K562 (cell line): Measurements from ENCODE around the gene SLC23A2. TPM values are rescaled to one million over a fixed set of nuclear protein-coding genes. Genes with fewer than 3 reads are reported as not detected.

ENCODE experiments used
- ATAC-seq: fragments of 200-7000 bp; cut with Tn5 transposase; 3 replicates; pipeline ENCODE4 v1.9.1; 2020; ENCODE audit warnings: moderate library complexity
- BruUV-seq: library from RNA; stranded (reverse); fragments of 400-500 nt; replicated peaks from 2 replicates; lab custom pipeline; 2021; lab: Mats Ljungman, UMichigan
- CTCF ChIA-PET: fragments of 300-600 bp; formaldehyde crosslinking; extraction: SDS; loops from one replicate; lab custom pipeline; 2021; ENCODE audit warnings: low intra/inter-chr PET ratio; lab: Yijun Ruan, JAX
- POLR2A ChIA-PET: fragments of 300-600, 350-650 bp; sonication (Branson Sonifier 250); formaldehyde crosslinking; extraction: SDS; loops from one replicate; lab custom pipeline; 2021; ENCODE audit warnings: antibody characterized with exemption, inconsistent platforms; lab: Yijun Ruan, JAX
- DNase-seq, 4 experiments: peaks; one replicate each; pipeline versions ENCODE4 v3.0.0 to v3.0.0-alpha.2; 2011 to 2018; ENCODE audit warnings: low spot score in 3 of 4, mixed read lengths in 3 of 4; ENCODE audit errors: extremely low read depth in 1 of 4
- FAIRE-seq: peaks from 2 replicates; lab custom pipeline; 2011; peaks lifted over from hg19 to GRCh38; lab: Jason Lieb, UNC
- H2AFZ ChIP-seq: 2 replicates; pipeline ENCODE4 v1.6.0; 2011; ENCODE audit warnings: low read depth, low read length, control low read depth, inconsistent platforms
- H3K27ac ChIP-seq: fragments of 200-600 bp; 3 replicates; pipeline ENCODE4 v1.8.0; 2011; ENCODE audit warnings: low read depth, mild to moderate bottlenecking, control low read depth, inconsistent platforms, low read length, moderate library complexity, mixed read lengths; ENCODE audit errors: extremely low read depth
- H3K27me3 ChIP-seq, 2 experiments: fragments of 300-600 bp in 1 of 2; 2 replicates in 1 of 2; 3 replicates in 1 of 2; pipeline versions ENCODE4 v1.6.0 to v1.8.0; 2011; ENCODE audit warnings: inconsistent platforms in 2 of 2, low read length in 2 of 2, mild to moderate bottlenecking in 1 of 2, mixed read lengths in 1 of 2, moderate library complexity in 1 of 2; ENCODE audit not compliant: control insufficient read depth in 2 of 2, insufficient read depth in 2 of 2
- H3K36me3 ChIP-seq: fragments of 300-600 bp; 3 replicates; pipeline ENCODE4 v1.8.0; 2011; ENCODE audit warnings: mild to moderate bottlenecking, low read length, inconsistent platforms; ENCODE audit not compliant: control insufficient read depth, insufficient read depth
- H3K4me1 ChIP-seq, 2 experiments: fragments of 200-600 bp in 1 of 2; replicated peaks in 1 of 2; 2 replicates in 1 of 2; 3 replicates in 1 of 2; pipeline versions ENCODE4 v1.5.1 to v1.8.0; 2011; ENCODE audit warnings: inconsistent platforms in 2 of 2, low read length in 2 of 2, mild to moderate bottlenecking in 1 of 2, mixed read lengths in 1 of 2, moderate library complexity in 1 of 2; ENCODE audit not compliant: control insufficient read depth in 2 of 2, insufficient read depth in 2 of 2
- H3K4me2 ChIP-seq: 2 replicates; pipeline ENCODE4 v1.6.1; 2011; ENCODE audit warnings: low read length, control low read depth, inconsistent platforms, mixed read lengths; ENCODE audit not compliant: insufficient read depth
- H3K4me3 ChIP-seq: fragments of 200-600 bp; sonication (generic), shearing (Covaris generic); 2 replicates; pipeline ENCODE4 v1.5.1; 2016; ENCODE audit warnings: control low read depth, inconsistent platforms
- H3K79me2 ChIP-seq: fragments of 200-600 bp; 3 replicates; pipeline ENCODE4 v1.8.0; 2011; ENCODE audit warnings: low read length, inconsistent platforms; ENCODE audit not compliant: control insufficient read depth, insufficient read depth
- H3K9ac ChIP-seq, 2 experiments: 2 replicates each; pipeline versions ENCODE4 v1.6.0 to v1.6.1; 2011; ENCODE audit warnings: low read depth in 2 of 2, low read length in 2 of 2, control low read depth in 1 of 2, inconsistent platforms in 1 of 2, mild to moderate bottlenecking in 1 of 2, mixed read lengths in 1 of 2; ENCODE audit not compliant: insufficient read depth in 1 of 2
- H3K9me1 ChIP-seq: one replicate; pipeline ENCODE4 v1.6.0; 2011; ENCODE audit warnings: inconsistent platforms, mild to moderate bottlenecking, low read length, moderate library complexity; ENCODE audit not compliant: control insufficient read depth, insufficient read depth
- H3K9me3 ChIP-seq: replicated peaks from 2 replicates; pipeline ENCODE4 v1.5.1; 2011; ENCODE audit warnings: low read depth, low read length, inconsistent platforms; ENCODE audit not compliant: control insufficient read depth, insufficient read depth
- H4K20me1 ChIP-seq: replicated peaks from 2 replicates; pipeline ENCODE4 v1.6.1; 2011; ENCODE audit warnings: low read length, inconsistent platforms, mixed read lengths; ENCODE audit not compliant: control insufficient read depth, insufficient read depth
- CAMTA2 ChIP-seq: fragments of 250-450 bp; sonication (Bioruptor Pico); conservative IDR thresholded peaks from 2 replicates; pipeline ENCODE4 v1.5.1; 2022
- CBX8 ChIP-seq: fragments of 200-600 bp; sonication (generic); IDR thresholded peaks from 2 replicates; pipeline ENCODE4 v1.6.1; 2012; ENCODE audit warnings: borderline replicate concordance, mixed run types, low read depth, mild to moderate bottlenecking, moderate library complexity, mixed read lengths, low read length, control low read depth, inconsistent platforms; ENCODE audit not compliant: poor library complexity, severe bottlenecking; ENCODE audit errors: extremely low read depth
- FOXP1 ChIP-seq: sonication (generic); formaldehyde crosslinking; IDR thresholded peaks from 2 replicates; pipeline ENCODE4 v1.8.0; 2022; ENCODE audit warnings: mild to moderate bottlenecking, missing genetic modification reagents
- MEF2D ChIP-seq: conservative IDR thresholded peaks from 2 replicates; pipeline ENCODE4 v1.6.1; 2016; ENCODE audit warnings: low read depth, missing genetic modification characterization, missing compliant biosample characterization
- MTA2 ChIP-seq: fragments of 450-650 bp; IDR thresholded peaks from 2 replicates; pipeline ENCODE4 v1.6.1; 2016; ENCODE audit warnings: low read depth
- SNRNP70 ChIP-seq: fragments of 200-400 bp; formaldehyde crosslinking; optimal IDR thresholded peaks from 2 replicates; pipeline ENCODE3; 2017; ENCODE audit warnings: low read depth, low read length
- TAF7 ChIP-seq: fragments of 450-650 bp; IDR thresholded peaks from 2 replicates; pipeline ENCODE4 v1.6.1; 2016; ENCODE audit warnings: missing genetic modification characterization, missing compliant biosample characterization
- ZBTB17 ChIP-seq: fragments of 450-650 bp; formaldehyde crosslinking; IDR thresholded peaks from 2 replicates; pipeline ENCODE4 v1.4.0; 2020; ENCODE audit warnings: mild to moderate bottlenecking
- ZFP36 ChIP-seq: fragments of 150-350 bp; IDR thresholded peaks from 2 replicates; pipeline ENCODE4 v1.6.1; 2018; ENCODE audit warnings: low read length, low read depth; ENCODE audit not compliant: partially characterized antibody
- ZNF212 ChIP-seq: fragments of 450-650 bp; formaldehyde crosslinking; IDR thresholded peaks from 2 replicates; pipeline ENCODE4 v1.4.0; 2020; ENCODE audit warnings: mild to moderate bottlenecking
- ZNF217 ChIP-seq: sonication (generic); formaldehyde crosslinking; IDR thresholded peaks from 2 replicates; pipeline ENCODE4 v1.8.0; 2022; ENCODE audit warnings: mild to moderate bottlenecking, missing genetic modification reagents
- WGBS: fragments of 100-300 bp; shearing (Covaris generic); methylation state at CpG from one replicate; pipeline ENCODE4 v1.1.6; 2016; ENCODE audit warnings: low coverage, mixed read lengths; ENCODE audit not compliant: insufficient coverage; ENCODE audit errors: missing lambda C conversion rate; 5-methylcytosine and 5-hydroxymethylcytosine counted together
- in situ Hi-C: fragments of 300-500 bp; cut with MboI; formaldehyde crosslinking; loops from 4 replicates; pipeline ENCODE4 v1.15.0; 2018; ENCODE audit warnings: inconsistent platforms, mixed read lengths
- intact Hi-C: fragments of 100-400 bp; cut with micrococcal nuclease; formaldehyde crosslinking; loops from 2 replicates; pipeline ENCODE4 v1.14.2; 2022
- polyA plus RNA-seq, 8 experiments: library from polyadenylated mRNA; depleted of rRNA in 4 of 8; stranded (reverse) in 5 of 8; unstranded in 3 of 8; fragments of >200 nt; fragmentation: Nextera tagmentation in 2 of 8; fragmentation: Illumina TruSeq in 1 of 8; extraction: Ambion mirVana in 2 of 8; extraction: Trizol in 1 of 8; gene quantifications; 2 replicates each; pipeline versions ENCODE4 v1.2.1 to v1.2.3, GENCODE V29; 2011 to 2014; ENCODE audit warnings: inconsistent platforms in 1 of 8, missing spikeins in 1 of 8
- total RNA-seq, 7 experiments: library from RNA; depleted of rRNA in 6 of 7; stranded (reverse); fragments of >200 nt in 6 of 7; fragmentation: Illumina TruSeq in 2 of 7; extraction: Trizol in 2 of 7; gene quantifications; 2 replicates each; pipeline versions ENCODE4 v1.2.1 to v1.2.3, GENCODE V29; 2011 to 2021; ENCODE audit warnings: low replicate concordance in 1 of 7
- TF ChIP-seq, protein P1 (sequence below): sonication (generic); formaldehyde crosslinking; IDR thresholded peaks from 2 replicates; pipeline ENCODE4 v1.8.0; 2022; ENCODE audit warnings: mild to moderate bottlenecking, low read depth, missing genetic modification reagents
- TF ChIP-seq, protein P2 (sequence below): fragments of 250-450 bp; sonication (Bioruptor Pico); IDR thresholded peaks from 2 replicates; pipeline ENCODE4 v1.5.1; 2021; ENCODE audit warnings: mild to moderate bottlenecking

Gene SLC23A2
- total and polyA plus RNA-seq, 9 of the 15 experiments (the other 6 are each of a cell fraction or from before 2014, with no cell fraction given): 0.39 to 6.7 (median 3.2) TPM

DNA sequence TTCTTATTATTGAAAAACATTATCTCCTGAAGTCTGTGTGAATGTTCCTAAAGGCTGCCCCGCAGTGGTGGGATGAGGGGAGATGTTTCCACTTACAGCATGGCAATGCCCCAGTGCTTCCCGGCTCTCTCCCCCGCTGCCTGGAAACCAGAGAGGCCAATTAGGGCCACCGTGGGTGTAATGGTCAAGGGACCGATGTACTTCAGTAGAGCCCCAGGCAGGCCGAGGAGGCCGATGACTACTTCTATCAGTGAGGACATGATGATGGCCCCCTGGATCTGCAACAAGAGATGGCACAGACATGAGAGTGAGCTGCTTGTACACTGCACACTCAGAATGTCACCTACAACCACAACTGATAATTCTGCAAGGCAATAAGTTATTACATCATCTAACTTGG is 117.8 kb downstream of the SLC23A2 start:
- ChIA-PET CTCF (no interaction called here), POLR2A (no interaction called here)
- DNase-seq: no peak
- no peak for ATAC-seq
- H3K4me1 ChIP-seq: no peaks in the 10 kb centered on the region
- in situ Hi-C loops (no loop called here), intact Hi-C loops (no loop called here)
- TF ChIP-seq SNRNP70: no peak
- TF ChIP-seq MEF2D (tag): no peak
- TF ChIP-seq FOXP1 (CRISPR knock-in tag): no peak
- no peaks in the 10 kb centered on the region for H3K9me3 ChIP-seq
- 0 out of 2 replicates have a peak, but pooled peaks cover under 1% of the 10 kb centered on the region for H4K20me1 ChIP-seq
- H3K4me3 ChIP-seq: no peak overlapping the region
- no peak overlapping the region for H3K4me2 ChIP-seq
- BruUV-seq: no TSS peak
- 72% methylated on average over 6 of the region's 7 CpGs for WGBS
- no peaks in the 10 kb centered on the region for H3K79me2 ChIP-seq
- H3K9ac ChIP-seq: no peak overlapping the region
- no peaks in the 10 kb centered on the region for H3K27me3 ChIP-seq
- 0 out of 3 replicates have a peak, but pooled peaks cover 2% of the 10 kb centered on the region for H3K36me3 ChIP-seq
- H2AFZ ChIP-seq: no peak overlapping the region
- no peak for FAIRE-seq
- H3K9me1 ChIP-seq: no peaks in the 10 kb centered on the region
- H3K27ac ChIP-seq: no peak overlapping the region

DNA sequence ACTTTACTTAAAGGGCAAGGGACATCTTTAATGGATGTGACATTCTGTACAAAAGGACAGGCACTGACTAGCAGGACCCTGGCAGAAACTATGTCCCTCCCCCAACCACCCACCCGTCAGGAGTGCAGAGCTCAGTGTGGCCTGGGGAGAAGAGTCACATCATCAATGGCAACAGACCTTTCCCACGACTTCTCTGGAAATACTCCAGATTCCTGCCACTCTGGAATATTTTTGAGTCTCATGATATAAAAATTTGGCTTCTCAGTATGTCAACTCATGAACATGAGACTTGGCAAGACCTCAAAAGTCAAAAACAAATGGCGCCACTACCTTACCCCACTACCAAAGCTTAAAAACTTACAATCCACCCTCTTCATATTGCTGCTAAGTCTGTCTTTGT is 118.3 kb downstream of the SLC23A2 start:
- intact Hi-C loops (no loop called here), in situ Hi-C loops (no loop called here)
- Histone ChIP-seq H3K4me2 (no peak overlapping the region), H2AFZ (no peak overlapping the region), H3K9me3 (no peaks in the 10 kb centered on the region), H3K36me3 (0 out of 3 replicates have a peak, but pooled peaks cover 2% of the 10 kb centered on the region), H3K9me1 (no peaks in the 10 kb centered on the region), H4K20me1 (no peaks in the 10 kb centered on the region), H3K4me1 (no peaks in the 10 kb centered on the region), H3K27ac (no peak overlapping the region), H3K27me3 (no peaks in the 10 kb centered on the region), H3K4me3 (no peak overlapping the region), H3K79me2 (no peaks in the 10 kb centered on the region), H3K9ac (no peak overlapping the region)
- ChIA-PET CTCF (no interaction called here), POLR2A (no interaction called here)
- FAIRE-seq: no peak
- ATAC-seq: no peak
- BruUV-seq: no TSS peak
- TF ChIP-seq TAF7 (tag): no peak
- TF ChIP-seq ZFP36: no peak
- TF ChIP-seq, protein P1, sequence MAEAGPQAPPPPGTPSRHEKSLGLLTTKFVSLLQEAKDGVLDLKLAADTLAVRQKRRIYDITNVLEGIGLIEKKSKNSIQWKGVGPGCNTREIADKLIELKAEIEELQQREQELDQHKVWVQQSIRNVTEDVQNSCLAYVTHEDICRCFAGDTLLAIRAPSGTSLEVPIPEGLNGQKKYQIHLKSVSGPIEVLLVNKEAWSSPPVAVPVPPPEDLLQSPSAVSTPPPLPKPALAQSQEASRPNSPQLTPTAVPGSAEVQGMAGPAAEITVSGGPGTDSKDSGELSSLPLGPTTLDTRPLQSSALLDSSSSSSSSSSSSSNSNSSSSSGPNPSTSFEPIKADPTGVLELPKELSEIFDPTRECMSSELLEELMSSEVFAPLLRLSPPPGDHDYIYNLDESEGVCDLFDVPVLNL: no peak
- TF ChIP-seq, protein P2, sequence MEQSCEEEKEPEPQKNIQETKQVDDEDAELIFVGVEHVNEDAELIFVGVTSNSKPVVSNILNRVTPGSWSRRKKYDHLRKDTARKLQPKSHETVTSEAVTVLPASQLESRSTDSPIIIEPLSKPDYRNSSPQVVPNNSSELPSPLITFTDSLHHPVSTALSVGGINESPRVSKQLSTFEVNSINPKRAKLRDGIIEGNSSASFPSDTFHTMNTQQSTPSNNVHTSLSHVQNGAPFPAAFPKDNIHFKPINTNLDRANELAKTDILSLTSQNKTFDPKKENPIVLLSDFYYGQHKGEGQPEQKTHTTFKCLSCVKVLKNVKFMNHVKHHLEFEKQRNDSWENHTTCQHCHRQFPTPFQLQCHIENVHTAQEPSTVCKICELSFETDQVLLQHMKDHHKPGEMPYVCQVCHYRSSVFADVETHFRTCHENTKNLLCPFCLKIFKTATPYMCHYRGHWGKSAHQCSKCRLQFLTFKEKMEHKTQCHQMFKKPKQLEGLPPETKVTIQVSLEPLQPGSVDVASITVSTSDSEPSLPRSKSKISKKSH: no peak
- no peak for TF ChIP-seq ZNF217 (CRISPR knock-in tag)
- TF ChIP-seq CAMTA2 (CRISPR knock-in tag): no peak
- no peak for TF ChIP-seq ZNF212 (CRISPR knock-in tag)
- TF ChIP-seq CBX8: no peak
- no peak for TF ChIP-seq ZBTB17 (CRISPR knock-in tag)
- TF ChIP-seq MTA2: no peak
- WGBS: 0% methylated on average over 1 of the region's 3 CpGs
- no peak for DNase-seq
